ENCODE data around the gene LRRC7. TPM values are rescaled to one million over a fixed set of nuclear protein-coding genes. Genes with fewer than 3 reads are reported as not detected.

Gene LRRC7
- total RNA-seq, 3 donors from 2014 or later = 0.46 to 1.2 (median 1.0) TPM

GRCh38 chr1:69747207-69747606 lies 179.5 kb downstream of the LRRC7 start:
- ATAC-seq = no peak
- intact Hi-C loops (cut with DNase I, micrococcal nuclease) = no loop called here
- Histone ChIP-seq H3K4me3 (no peak overlapping the region), H3K4me1 (ENCODE audit: low read depth) (no peaks in the 10 kb centered on the region), H3K36me3 (ENCODE audit: low read depth) (no peaks in the 10 kb centered on the region), H3K9me3 (no peaks in the 10 kb centered on the region)
- DNase-seq = no peak
- TF ChIP-seq CTCF (IDR thresholded peaks at IDR 0.05) = no peak

- intact Hi-C loops (cut with DNase I, micrococcal nuclease) = no loop called here
- Histone ChIP-seq H3K4me1 (ENCODE audit: low read depth) (no peaks in the 10 kb centered on the region), H3K36me3 (ENCODE audit: low read depth) (no peaks in the 10 kb centered on the region), H3K4me3 (no peak overlapping the region), H3K9me3 (no peaks in the 10 kb centered on the region)
- no peak for DNase-seq
- TF ChIP-seq CTCF (IDR thresholded peaks at IDR 0.05) = no peak
- no peak for ATAC-seq
Measured at GRCh38 chr1:69750638-69751037, 182.9 kb downstream of the LRRC7 start.

- Histone ChIP-seq H3K36me3 (ENCODE audit: low read depth) (no peaks in the 10 kb centered on the region), H3K4me1 (ENCODE audit: low read depth) (no peaks in the 10 kb centered on the region), H3K4me3 (no peak overlapping the region), H3K9me3 (no peaks in the 10 kb centered on the region)
- no peak for TF ChIP-seq CTCF (IDR thresholded peaks at IDR 0.05)
- DNase-seq (no peak), ATAC-seq (no peak)
- intact Hi-C loops (cut with DNase I, micrococcal nuclease) = no loop called here
Measured at GRCh38 chr1:69752831-69753230, 185.1 kb downstream of the LRRC7 start.

GRCh38 chr1:69754521-69754920 lies 186.8 kb downstream of the LRRC7 start:
- Histone ChIP-seq H3K4me3 (no peak overlapping the region), H3K9me3 (no peaks in the 10 kb centered on the region), H3K36me3 (ENCODE audit: low read depth) (no peaks in the 10 kb centered on the region), H3K4me1 (ENCODE audit: low read depth) (no peaks in the 10 kb centered on the region)
- no peak for DNase-seq
- no peak for ATAC-seq
- no peak for TF ChIP-seq CTCF (IDR thresholded peaks at IDR 0.05)
- intact Hi-C loops (cut with DNase I, micrococcal nuclease) = no loop called here

- DNase-seq (no peak), ATAC-seq (no peak)
- H3K36me3 ChIP-seq (ENCODE audit: low read depth) = no peaks in the 10 kb centered on the region
- no peak for TF ChIP-seq CTCF (IDR thresholded peaks at IDR 0.05)
- no peaks in the 10 kb centered on the region for H3K9me3 ChIP-seq
- intact Hi-C loops (cut with DNase I, micrococcal nuclease) = no loop called here
- no peaks in the 10 kb centered on the region for H3K4me1 ChIP-seq (ENCODE audit: low read depth)
- H3K4me3 ChIP-seq = no peak overlapping the region
Measured at GRCh38 chr1:69755647-69756046, 187.9 kb downstream of the LRRC7 start.

GRCh38 chr1:69765951-69766350 lies 198.2 kb downstream of the LRRC7 start:
- Histone ChIP-seq H3K9me3 (no peaks in the 10 kb centered on the region), H3K4me3 (no peak overlapping the region), H3K4me1 (ENCODE audit: low read depth) (no peaks in the 10 kb centered on the region), H3K36me3 (ENCODE audit: low read depth) (no peaks in the 10 kb centered on the region)
- DNase-seq (no peak), ATAC-seq (no peak)
- no peak for TF ChIP-seq CTCF (IDR thresholded peaks at IDR 0.05)
- intact Hi-C loops (cut with DNase I, micrococcal nuclease) = no loop called here
